22Rv1 (cell line): ENCODE results near the gene SLC22A17.

Experiments
- ZFX ChIP-seq: fragments of 450-650 bp; IDR thresholded peaks from 2 replicates; pipeline ENCODE4 v1.6.1; 2017; ENCODE audit warnings: antibody characterized with exemption, borderline replicate concordance
- TF ChIP-seq, protein P1 (sequence below): fragments of 450-650 bp; IDR thresholded peaks from 2 replicates; pipeline ENCODE4 v1.5.1; 2017; ENCODE audit warnings: mild to moderate bottlenecking

DNA sequence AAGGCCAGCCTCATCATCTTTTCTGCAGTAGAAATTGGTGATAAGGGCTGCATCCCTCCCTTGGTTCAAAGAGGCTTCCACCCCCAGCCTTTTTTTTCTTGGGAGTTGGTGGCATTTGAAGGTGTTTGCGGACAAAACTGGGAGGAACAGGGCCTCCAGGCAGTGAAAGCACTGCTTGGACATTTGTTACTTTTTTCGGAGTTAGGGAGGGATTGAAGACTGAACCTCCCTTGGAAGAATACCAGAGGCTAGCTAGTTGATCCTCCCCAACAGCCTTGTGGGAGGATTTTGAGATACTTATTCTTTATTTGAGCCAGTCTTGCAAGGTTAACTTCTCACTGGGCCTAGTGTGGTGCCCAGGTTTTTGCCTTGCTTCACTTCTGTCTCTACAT lies 28.2 kb downstream of the SLC22A17 start:
- TF ChIP-seq, protein P1, sequence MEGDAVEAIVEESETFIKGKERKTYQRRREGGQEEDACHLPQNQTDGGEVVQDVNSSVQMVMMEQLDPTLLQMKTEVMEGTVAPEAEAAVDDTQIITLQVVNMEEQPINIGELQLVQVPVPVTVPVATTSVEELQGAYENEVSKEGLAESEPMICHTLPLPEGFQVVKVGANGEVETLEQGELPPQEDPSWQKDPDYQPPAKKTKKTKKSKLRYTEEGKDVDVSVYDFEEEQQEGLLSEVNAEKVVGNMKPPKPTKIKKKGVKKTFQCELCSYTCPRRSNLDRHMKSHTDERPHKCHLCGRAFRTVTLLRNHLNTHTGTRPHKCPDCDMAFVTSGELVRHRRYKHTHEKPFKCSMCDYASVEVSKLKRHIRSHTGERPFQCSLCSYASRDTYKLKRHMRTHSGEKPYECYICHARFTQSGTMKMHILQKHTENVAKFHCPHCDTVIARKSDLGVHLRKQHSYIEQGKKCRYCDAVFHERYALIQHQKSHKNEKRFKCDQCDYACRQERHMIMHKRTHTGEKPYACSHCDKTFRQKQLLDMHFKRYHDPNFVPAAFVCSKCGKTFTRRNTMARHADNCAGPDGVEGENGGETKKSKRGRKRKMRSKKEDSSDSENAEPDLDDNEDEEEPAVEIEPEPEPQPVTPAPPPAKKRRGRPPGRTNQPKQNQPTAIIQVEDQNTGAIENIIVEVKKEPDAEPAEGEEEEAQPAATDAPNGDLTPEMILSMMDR = no peak
- no peak for TF ChIP-seq ZFX
